ENCODE data around the gene ZNF175.

ZNF175 gene
- total RNA-seq = 0.84 to 11.7 (median 6.3) reads per million in 17 experiments

DNA sequence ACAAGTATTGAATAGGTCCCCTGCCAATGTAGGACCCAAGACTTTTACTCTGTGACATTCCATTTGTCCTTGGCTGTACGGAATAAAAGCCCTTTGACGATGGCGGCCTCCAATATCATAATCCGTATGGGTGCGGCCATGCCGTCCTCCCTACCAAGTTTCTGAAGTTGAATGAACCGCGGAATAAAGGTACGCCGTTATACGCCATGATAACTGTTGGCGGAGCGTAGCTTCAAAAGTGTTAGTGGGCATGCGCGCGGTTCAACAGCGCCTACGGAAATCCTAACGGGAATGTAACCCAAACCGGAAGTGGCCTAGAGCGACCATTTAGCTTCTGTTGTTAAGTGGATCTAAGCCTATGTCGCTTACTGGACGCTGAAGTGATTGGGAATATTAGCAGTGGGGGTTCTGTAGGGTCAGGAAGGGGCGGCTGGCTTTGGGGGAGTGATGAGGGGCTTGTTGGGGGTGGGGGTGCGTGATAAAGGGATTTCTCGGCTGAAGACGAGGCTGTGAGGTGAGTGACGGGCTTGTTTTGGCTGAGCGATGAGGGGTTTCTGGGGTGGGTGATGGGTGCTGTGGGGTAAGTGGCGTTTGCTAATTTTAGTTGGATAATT lies at the start of gene ZNF175:
ZNF175 (plus strand) TSS at position 322 of the 614 bp plus-strand sequence. CDS start 2,047 bp downstream, outside the sequence.
- peak; percentile 96 to 98 (median 98) for DNase-seq

DNA sequence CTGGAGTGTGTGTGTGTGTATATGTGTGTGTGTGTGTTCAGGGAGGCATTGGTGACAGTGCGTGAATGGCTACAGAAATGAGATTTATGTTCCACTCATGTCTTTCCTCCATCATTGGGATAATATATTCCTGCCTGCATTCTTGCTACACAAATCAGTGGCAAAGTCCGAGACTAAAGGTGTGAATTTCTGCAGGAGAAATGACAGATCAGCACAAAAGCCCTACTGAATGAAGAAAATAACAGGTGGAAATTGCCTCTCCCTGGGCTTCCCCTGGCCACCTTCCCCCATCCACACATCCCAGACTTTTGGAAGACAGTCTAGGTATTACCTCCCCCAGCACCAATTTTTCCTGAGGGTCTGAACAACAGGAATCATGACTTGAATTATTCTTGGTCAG lies 49.7 kb upstream of the ZNF175 start:
- DNase-seq = no peak

DNA sequence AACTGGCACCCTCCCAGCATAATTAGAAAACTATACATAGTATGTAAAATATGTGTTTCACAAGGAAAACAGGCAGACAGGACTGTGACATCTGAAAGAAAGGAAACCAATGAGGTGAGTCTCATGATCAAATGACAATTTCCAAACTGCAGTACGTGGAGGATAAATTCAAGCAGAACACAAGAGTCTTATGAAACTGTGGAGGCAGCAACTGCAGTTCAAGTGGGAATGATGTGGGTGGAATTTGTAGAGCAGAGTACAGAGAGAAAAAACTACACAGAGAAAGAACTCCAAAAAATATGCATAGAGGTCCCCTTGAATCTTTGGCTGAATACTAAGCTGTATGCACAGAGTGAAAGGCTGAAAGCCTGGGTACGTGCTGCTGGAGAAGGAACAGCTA lies 49.3 kb upstream of the ZNF175 start:
- DNase-seq = peak in 3 of 4 experiments; percentile 22 to 38 (median 36)

DNA sequence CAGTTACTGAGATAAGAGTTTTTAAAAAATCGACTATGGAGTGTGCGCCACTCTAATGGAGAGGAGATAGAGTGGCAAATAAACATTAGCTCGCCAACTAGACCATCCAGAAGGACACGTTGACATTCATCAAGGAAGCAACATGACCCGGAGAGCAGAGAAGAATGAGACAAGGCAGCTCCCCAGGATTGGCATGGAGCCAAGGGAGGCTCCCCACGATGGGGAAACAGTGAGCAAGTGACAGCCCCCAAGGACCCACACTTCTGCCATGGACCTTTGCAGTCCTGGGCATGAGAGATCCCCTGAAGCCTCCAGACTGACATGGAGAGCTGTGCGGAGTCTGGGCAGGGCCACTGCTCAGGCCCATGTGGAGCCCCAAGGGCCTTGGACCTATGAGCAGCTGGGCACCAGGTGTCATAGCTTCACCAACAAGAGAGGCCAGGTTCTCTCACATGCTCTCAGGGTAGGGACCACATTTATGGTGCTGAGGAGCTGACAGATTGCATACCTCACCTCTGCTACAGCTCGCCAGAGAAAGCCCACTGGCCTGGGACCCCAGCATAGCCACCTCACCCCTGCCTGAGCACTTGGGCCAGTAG lies 46.3 kb upstream of the ZNF175 start:
- DNase-seq = no peak

DNA sequence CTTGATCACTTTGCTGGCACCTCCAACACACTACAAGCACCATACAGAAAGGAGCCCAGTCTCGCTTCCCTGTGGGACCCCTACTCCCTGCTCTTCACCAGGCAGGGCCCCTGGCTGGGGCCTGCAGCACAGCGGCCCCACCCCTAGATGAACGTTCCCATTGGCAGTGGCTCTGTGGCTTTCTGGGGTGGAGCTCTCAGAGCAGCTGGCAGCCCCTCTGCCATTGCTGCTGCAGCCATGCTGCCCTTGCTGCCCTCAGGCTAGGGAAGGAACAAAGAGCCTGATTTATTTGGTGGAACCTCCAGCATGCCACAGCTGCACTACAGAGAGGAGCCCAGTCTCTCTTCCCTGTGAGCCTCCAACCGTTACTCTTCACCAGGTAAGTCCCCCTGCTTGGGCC lies 45.4 kb upstream of the ZNF175 start:
- no peak for DNase-seq

DNA sequence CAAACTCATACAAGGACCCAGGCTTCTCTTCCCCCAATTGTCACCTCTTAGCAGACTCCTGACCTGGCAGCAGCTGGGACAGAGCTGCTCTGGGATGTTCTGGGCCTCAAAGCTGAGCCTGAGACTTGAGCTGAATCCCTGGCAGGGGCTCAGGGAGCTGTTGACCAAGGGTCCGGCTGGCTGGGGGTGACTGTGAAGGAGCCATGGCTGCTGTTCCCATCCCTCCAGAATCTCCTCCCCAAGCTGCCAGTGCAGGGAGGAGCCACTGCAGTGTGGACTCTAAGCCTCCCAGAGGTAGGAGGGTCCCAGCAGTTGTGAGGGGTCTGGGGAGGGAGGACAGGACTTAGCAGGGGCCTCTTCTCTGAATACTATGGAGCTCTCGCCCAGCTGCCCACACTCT lies 41.8 kb upstream of the ZNF175 start:
- no peak for DNase-seq

DNA sequence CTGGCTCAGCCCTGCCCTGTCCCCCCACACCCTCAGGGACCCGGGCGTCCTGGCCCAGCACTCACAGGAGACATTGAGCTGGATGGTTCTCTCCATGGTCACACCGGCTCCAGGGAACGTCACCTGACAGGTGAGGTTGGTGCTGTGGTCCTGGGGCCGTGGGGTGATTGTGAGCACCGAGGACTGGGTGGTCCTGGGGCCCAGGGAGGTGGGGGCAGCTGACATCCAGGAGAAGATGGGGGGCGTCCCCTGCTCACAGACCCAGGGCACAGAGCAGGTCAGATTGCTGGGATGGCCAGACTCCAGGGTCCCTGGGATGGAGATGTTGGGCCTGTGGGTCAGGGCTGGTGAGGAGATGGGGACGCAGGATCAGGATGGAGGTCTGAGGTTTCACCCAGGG lies 40.5 kb upstream of the ZNF175 start:
- no peak for DNase-seq

DNA sequence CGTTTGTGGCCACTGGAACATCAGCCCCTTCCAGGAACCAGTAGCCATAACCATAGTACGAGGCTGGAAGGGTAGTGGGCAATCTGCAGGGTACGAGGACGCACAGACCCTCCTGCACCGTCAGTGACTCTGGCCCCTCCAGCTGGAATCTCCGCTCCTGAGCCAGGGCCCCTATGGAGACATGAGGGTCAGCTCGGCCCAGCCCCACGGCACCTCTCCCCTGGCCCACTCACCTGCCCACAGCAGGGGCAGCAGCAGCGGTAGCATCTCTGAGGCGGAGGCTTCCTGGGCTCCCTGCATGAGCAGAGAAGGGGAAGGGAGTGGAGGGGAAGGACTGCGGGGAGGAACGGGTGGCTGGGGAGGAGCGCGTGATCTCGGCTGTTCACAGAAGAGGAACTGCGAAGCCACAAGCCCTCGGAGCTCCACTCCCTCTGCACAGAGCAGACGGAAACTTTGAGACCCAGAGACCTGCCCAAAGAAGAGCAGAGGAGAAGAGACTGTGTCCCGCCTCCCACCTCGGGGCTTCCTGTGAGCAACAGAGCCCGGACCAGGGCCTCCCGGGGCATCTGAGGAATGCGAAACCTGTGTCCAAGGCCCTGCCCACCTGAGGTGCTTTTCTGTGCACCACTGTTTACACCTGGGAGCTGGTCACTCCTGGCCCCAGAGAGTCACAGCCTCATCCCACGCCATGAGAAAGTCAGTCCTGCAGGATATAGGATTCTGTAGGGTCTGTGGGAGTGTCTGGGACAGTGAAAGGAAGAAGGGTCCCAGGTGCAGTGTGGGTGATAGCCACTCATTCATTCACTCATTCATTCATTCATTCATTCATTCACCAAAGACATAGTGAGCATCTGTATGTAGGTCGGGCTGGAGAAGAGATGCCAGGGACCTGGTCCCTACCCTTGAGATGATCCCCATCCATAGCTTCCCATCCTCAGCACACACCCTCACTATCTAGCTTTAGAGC lies 39.5 kb upstream of the ZNF175 start, which contains the start of gene SIGLEC6:
SIGLEC6 (minus strand) TSS at position 322 of the 967 bp plus-strand sequence; CDS start at position 300, 22 bp downstream.
- peak; percentile 94 to 97 (median 96) for DNase-seq

DNA sequence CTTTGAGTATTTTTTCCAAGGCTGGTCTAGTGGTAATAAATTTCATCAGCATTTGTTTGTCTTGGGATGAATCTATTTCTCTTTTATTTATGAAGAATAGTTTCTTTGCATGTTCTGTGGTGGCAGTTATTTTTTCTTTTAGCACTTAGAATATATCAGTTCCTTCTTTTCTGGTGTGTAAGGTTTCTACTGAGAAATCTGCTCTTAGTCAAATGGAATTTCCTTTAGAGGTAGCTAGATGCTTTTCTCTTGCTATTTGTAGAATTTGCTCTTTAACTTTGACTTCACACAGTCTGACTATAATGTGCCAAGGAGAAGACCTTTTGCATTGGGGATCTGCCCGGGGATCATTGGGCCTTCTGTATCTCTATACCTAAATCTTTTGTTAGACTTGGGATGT lies 35.5 kb upstream of the ZNF175 start:
- no peak for DNase-seq

DNA sequence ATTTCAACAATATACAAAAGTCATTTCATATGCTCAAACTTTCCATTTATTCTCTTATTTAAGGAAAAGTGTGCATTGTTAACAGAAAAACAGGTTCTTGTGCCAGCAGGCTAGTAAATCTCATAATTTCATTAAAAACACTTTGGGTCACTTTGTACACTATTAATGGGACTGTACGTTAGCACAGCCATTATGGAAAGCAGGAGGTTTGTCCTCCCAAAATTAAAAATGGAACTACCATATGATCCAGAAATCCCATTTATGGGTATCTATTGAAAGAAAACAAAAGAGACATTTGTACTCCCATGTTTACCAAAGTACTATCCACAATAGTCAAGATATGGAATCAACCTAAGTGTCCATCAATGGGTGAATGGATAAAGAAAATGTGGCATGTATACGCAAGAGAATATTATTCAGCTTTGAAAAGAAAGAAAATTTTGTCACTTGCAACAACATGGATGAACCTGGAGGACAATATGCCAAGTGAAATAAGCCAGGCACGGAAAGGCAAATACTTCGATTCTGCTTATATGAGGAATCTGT lies 31.2 kb upstream of the ZNF175 start:
- DNase-seq = no peak

DNA sequence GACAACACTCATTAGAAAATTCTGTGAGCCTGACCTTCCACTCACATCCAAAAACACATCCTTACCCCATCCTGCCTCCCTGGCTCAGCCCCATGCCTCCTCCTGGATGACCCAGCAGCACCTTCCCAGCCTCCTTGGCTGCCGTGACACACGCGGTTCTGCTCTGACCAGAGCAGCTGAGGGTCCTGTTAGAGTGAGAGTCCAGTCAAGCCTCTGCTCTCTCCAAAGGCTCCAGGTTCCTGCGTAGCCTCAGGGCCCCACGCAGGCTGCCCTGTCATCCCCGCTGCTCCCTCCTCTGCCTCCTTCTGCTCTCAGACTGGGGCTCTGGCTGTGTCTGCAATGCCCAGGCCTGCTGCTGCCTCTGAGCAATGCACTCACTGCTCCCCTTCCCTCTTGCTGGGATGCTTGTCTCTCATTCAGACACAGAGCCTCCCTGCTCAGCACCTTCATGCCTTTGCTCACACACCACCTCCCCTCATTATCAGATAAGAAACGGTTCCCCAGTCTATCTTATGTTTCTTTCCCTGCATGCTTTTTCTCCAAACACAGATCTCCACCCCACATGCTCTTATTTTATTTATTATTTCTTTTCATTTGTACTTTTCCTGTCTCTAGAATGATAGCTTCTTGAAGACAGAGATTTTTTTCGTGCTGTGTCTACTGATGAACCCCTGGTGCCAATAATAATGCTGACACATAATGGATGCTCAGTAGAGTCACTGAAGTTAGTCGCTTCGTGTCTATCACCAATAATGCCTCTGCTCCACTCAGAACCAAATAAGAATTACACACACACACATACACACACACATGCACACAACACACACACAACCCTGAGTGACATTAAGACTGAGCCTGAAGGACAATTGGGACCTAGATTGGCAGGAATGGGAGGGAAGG lies 29.4 kb upstream of the ZNF175 start:
- DNase-seq = no peak

DNA sequence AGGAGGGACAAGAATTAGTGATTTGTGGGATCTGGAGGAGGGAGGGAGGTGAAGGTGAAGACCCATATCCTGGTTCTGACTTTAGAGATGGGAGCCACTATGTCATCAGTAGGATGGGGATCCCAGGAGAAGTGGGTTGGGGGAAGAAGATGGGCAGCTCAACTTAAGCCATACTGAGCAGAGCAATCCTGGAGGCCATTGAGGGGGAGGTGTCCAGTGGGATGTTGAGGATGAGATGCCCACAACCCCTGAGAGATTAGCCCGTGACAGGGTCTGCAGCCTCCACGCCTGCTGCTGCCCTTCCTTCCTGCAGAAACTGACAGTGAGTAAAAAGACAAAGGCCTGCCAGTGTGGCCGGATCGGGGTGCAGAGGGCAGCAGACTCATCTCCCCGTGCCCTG lies 28.4 kb upstream of the ZNF175 start:
- DNase-seq = no peak

DNA sequence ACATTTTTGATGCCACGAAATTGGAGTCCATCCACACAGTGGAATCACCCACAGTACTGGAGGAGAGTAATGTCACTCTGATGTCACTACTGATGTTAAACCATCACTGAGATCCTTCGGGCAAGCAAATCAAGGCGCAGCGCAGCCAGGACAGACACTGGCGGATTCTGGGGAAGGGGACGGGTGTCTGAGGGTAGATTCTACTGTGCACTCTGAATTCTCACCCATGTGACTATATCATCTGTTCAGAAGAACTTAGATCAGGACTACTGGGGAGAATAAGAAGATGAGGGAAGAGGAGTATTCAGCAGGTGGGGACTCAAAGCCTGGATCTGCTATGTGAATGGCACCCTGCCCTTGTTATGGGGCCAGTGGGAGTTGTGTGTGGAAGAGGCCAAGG lies 27.0 kb upstream of the ZNF175 start:
- no peak for DNase-seq

DNA sequence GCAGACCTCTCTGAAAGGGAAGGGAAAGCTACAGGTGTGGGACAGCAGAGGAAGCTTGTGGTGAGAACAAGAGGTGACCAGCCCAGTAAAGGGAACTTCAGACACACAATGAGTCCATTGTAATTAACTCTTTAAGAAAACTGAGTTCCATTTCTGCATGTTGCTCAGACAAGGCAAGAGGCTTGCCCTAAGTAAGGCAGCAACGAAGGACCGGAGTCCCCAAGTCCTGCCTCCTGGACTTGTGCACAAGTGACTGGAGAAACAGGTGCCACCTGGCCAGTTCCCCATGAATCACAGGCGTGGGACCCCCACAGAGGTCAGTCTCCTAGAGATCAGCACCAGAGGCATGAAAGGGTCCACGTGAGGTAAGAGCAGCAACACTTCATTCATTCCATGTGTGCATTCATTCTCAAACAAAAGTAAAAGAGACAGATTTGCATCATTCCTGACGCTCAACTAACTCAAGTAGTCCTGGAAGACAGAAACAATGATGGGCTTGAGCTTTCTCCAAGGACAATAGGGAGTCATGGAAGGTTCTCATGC lies 24.9 kb upstream of the ZNF175 start:
- no peak for DNase-seq

DNA sequence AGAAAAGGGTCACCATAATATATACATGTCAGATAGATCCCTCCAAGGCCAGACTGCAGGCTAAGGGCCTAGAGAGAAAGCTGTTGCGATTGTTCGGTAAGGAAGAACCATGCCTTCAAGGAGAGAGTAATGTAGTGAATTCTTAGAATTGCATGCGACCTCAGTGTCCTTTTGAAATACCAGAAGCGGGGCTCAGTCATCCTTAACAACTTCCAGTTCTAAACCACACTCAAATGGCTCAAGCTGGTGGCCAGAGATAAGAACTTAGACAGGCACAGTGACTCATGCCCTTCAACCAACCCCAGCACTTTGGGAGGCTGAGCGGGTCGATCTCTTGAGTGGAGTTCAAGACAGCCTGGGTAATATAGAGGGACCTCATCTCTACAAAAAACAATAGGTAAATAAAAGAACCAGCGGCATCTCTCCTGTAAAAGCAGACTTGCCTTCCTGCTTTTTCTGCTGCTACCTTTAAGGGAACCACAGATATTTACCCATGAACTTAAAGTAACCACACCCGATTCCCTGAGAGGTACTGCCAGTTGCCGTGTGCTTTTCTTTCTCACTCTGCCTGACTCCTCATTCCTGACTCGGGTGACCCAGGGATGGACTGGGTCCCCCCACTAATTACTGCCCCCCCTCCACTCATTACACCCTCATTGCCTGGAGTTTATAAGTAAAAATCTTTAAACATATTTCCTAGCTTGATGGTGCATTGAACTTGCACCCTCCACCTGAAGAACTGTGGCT lies 24.3 kb upstream of the ZNF175 start:
- DNase-seq = peak; percentile 40 to 65 (median 54)

DNA sequence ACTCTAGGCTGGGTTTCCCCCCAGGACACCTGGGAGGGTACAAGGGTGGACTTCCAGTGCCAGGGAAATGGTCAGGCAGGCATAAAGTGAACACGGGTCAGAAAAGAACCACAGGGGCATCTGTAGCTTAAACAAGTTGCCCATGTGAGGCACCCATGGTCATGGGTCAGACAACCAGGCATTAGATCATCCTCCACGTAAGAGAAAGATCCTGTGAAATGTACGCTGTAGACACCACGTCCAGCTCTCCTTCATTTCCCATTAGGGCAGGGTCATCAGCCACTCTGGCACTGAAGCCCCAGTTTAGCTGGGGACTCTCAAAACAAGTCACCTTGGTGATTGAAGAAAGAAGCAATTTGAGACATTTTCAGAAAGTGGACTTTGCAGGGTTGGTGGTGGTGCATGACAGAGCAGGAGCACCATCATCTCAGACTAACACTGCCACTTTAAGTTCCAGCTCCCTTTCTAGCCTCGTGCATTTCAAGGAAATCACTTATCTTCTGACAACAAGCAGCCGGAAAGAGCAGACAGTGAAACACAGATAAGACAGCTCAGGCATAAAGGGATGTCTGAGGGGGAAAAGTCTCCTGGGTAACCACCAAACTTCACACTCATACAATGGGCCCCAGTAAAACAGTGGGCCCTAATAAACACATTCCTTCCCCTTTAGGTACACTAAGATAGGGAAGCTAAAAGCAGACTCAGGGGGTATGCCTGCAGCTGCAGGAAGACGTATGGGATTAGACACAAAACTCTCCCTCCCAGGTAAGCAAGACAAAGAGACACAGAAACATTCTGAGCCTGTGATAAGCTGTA lies 23.5 kb upstream of the ZNF175 start:
- DNase-seq = peak in 2 of 4 experiments; percentile 22 to 30

DNA sequence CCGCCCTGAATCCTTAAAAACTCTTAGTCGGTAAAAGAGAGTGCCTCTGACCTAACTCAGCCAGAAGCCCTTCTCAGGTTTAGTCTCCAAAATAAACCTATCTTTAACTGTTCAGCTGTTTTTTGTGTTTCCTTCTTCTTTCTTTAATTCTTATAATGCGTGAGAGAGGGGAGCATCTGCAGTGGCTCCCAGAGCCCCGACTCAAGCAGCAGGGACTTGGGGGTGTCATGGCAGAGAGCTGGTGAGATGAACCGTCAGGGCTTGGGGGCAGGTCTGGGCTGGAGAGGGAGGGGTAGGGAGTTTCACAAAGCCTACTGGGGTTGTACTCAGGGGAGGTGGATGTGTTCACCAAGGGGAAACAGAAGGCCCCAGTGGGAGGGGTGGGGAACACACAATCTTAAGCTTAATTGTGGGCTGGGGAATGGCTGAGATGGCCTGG lies 22.9 kb upstream of the ZNF175 start:
- no peak for DNase-seq

DNA sequence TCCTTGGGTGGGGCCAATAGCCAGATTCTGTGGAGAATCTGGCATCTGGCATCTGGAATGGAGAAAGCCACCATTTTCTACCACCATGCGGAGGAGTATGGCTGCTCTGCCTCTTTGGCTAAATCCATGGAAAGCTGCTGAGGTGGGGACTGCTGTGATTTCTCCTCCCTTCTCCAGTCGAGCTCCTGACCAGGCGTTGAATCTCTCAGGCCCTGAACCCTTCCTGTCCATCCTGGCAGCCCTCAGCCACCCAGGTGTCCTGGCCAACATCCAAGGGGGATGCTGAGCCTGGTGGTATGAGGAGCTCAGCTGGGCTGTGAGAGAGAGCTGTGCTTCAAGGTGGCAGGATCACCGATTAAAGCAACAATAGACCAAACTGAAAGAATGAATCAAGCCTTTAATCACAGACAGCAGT lies 22.2 kb upstream of the ZNF175 start:
- DNase-seq = no peak

DNA sequence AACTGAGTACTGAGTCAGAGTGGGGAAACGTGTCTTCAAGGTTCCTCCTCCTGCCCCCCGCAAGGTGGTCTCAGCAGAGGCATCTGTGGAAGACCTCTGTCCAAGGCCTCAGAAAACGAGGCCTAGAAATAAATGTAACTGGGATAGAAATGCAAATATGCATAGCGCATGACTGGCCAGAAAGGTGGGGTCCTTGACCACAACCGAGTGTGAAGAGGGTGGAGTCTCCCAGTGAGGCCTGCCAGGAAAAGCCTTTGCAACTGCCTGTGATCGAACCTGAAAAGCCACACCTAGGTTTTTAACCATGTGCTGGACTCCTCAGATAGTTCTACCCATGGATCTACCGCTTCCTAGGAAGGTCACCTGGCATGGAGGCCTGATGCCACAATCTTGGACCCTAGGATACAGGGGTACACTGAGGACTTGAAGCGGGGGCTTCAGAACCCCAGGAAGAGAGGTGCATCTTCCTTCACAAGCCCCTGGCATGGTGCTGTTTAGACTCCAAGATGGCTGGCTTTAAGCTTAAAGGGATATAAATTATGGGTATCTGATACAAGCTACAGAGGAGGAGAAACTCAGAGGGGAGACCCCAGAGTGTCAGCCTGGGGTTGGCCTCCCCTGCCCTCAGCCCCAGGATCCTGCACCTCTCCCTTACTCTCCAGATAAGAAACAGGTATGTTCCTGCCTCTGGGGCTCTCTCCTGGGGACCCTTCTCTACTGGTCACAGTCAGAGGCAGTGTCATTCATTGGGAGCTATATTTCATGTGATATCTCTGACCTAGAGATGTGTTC lies 21.4 kb upstream of the ZNF175 start:
- no peak for DNase-seq

Data from suppressor macrophage (primary cell).